SIG-M5 treated with dmso at 0.1 percent for 504 hours (cell line): ENCODE measurements around the gene GPR135.
A peak's percentile ranks its signal among the peaks of the same experiment; 100 is the strongest.

Experiments used
- DNase-seq: peaks from one replicate; lab custom pipeline; 2025; ENCODE audit not compliant: unreplicated experiment; lab: John Stamatoyannopoulos, UW

The GPR135 gene

GRCh38 chr14:59465316-59466135 lies at the start of gene GPR135:
Gene GPR135, minus strand, starts transcription at chr14:59465380. Its CDS starts 154 bp downstream, at chr14:59465226.
- DNase-seq = no peak

GRCh38 chr14:59511916-59512575 lies 46.9 kb upstream of the GPR135 start:
- no peak for DNase-seq

GRCh38 chr14:59510966-59511365 lies 45.8 kb upstream of the GPR135 start:
- no peak for DNase-seq

GRCh38 chr14:59510001-59510400 lies 44.8 kb upstream of the GPR135 start:
- no peak for DNase-seq

- DNase-seq = no peak
Observed at GRCh38 chr14:59509101-59509500, 43.9 kb upstream of the GPR135 start.

GRCh38 chr14:59507752-59508103 lies 42.5 kb upstream of the GPR135 start:
- no peak for DNase-seq

GRCh38 chr14:59507063-59507751 lies 42.0 kb upstream of the GPR135 start:
- peak; percentile 55 for DNase-seq

GRCh38 chr14:59503256-59503655 lies 38.1 kb upstream of the GPR135 start:
- no peak for DNase-seq

- no peak for DNase-seq
Observed at GRCh38 chr14:59500732-59501131, 35.6 kb upstream of the GPR135 start.

- no peak for DNase-seq
Observed at GRCh38 chr14:59492384-59492783, 27.2 kb upstream of the GPR135 start.

GRCh38 chr14:59490756-59491155 lies 25.6 kb upstream of the GPR135 start:
- DNase-seq = no peak

- DNase-seq = peak; percentile 29
Observed at GRCh38 chr14:59484639-59485175, 19.5 kb upstream of the GPR135 start.

GRCh38 chr14:59483819-59484638 lies 18.8 kb upstream of the GPR135 start, which contains the start of the genes JKAMP and L3HYPDH:
Gene JKAMP, plus strand, starts transcription at chr14:59484517. Its CDS starts 73 bp downstream, at chr14:59484590.
Gene L3HYPDH, minus strand, starts transcription at chr14:59484408. Its CDS starts 92 bp downstream, at chr14:59484316.
- peak; percentile 89 for DNase-seq

GRCh38 chr14:59483363-59483762 lies 18.2 kb upstream of the GPR135 start:
- DNase-seq = no peak

- DNase-seq = no peak
Observed at GRCh38 chr14:59482541-59483331, 17.6 kb upstream of the GPR135 start.

- no peak for DNase-seq
Observed at GRCh38 chr14:59481871-59482540, 16.8 kb upstream of the GPR135 start.

GRCh38 chr14:59481407-59481806 lies 16.2 kb upstream of the GPR135 start:
- DNase-seq = no peak

- DNase-seq = no peak
Observed at GRCh38 chr14:59480166-59480565, 15.0 kb upstream of the GPR135 start.

- DNase-seq = no peak
Observed at GRCh38 chr14:59478540-59478939, 13.4 kb upstream of the GPR135 start.
